Measurements from ENCODE around the gene MXRA8. TPM values are rescaled to one million over a fixed set of nuclear protein-coding genes. Genes with fewer than 3 reads are reported as not detected.

The MXRA8 gene
- polyA plus RNA-seq, 2 of the 4 experiments (the other 2 are of a cell fraction): 0.12 to 0.22 TPM

DNA sequence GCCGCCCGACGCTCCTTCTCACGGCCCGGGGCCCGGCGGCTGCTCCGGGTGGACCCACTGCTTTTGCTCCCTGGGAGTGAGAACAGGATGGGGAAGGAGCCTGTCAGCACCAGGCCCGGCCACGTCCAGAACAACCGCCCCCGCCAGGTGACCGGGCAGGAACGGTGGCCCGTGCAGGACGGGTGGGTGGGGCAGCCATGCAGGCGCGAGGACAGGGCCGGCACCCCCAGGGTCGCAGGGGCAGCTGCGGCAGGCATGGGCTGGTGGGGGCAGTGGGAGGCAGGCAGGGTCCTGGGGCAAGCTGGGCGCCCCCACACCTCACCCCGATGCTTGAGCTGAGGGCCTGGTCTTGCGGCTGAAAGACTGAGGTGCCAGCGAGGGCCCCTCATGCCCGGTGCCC lies 21.9 kb downstream of the MXRA8 start (continued):
- TF ChIP-seq, protein P1, sequence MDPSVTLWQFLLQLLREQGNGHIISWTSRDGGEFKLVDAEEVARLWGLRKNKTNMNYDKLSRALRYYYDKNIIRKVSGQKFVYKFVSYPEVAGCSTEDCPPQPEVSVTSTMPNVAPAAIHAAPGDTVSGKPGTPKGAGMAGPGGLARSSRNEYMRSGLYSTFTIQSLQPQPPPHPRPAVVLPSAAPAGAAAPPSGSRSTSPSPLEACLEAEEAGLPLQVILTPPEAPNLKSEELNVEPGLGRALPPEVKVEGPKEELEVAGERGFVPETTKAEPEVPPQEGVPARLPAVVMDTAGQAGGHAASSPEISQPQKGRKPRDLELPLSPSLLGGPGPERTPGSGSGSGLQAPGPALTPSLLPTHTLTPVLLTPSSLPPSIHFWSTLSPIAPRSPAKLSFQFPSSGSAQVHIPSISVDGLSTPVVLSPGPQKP (IDR thresholded peaks at IDR 0.05; ENCODE audit: low read depth, low read length): no peak
- no peak for TF ChIP-seq EHMT2 (IDR thresholded peaks at IDR 0.05; ENCODE audit: low read depth)
- TF ChIP-seq, protein P2, sequence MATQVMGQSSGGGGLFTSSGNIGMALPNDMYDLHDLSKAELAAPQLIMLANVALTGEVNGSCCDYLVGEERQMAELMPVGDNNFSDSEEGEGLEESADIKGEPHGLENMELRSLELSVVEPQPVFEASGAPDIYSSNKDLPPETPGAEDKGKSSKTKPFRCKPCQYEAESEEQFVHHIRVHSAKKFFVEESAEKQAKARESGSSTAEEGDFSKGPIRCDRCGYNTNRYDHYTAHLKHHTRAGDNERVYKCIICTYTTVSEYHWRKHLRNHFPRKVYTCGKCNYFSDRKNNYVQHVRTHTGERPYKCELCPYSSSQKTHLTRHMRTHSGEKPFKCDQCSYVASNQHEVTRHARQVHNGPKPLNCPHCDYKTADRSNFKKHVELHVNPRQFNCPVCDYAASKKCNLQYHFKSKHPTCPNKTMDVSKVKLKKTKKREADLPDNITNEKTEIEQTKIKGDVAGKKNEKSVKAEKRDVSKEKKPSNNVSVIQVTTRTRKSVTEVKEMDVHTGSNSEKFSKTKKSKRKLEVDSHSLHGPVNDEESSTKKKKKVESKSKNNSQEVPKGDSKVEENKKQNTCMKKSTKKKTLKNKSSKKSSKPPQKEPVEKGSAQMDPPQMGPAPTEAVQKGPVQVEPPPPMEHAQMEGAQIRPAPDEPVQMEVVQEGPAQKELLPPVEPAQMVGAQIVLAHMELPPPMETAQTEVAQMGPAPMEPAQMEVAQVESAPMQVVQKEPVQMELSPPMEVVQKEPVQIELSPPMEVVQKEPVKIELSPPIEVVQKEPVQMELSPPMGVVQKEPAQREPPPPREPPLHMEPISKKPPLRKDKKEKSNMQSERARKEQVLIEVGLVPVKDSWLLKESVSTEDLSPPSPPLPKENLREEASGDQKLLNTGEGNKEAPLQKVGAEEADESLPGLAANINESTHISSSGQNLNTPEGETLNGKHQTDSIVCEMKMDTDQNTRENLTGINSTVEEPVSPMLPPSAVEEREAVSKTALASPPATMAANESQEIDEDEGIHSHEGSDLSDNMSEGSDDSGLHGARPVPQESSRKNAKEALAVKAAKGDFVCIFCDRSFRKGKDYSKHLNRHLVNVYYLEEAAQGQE (IDR thresholded peaks at IDR 0.05): no peak
- no peak for TF ChIP-seq RFX5 (IDR thresholded peaks at IDR 0.05)

DNA sequence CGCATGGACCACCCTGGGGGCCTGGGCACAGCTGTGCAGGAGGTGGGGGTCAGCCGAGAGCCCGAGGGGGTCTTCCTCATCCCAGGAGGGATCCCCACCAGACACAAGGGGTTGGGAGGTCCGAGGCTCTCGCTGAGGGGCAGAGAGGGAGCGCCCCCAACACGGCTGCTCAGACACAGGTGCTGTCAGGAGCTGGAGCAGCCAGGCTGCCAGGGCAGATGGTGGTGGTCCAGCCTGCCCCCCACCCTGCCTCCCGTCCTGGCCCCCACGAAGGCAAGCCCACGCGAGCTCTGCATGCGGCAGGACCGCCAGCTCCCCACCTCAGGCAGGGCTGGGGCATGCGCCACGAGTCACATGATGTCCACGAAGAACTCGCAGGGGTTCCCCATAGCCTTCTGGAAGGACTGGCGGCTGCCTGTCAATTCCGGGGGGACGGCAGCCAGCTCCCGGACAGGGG lies 22.5 kb downstream of the MXRA8 start:
- TF ChIP-seq POLR2A (IDR thresholded peaks at IDR 0.05; ENCODE audit: low read length) (no peak), KDM1A (IDR thresholded peaks at IDR 0.05; ENCODE audit: low read depth) (no peak), SMC3 (IDR thresholded peaks at IDR 0.05) (no peak)
- TF ChIP-seq, protein P3, sequence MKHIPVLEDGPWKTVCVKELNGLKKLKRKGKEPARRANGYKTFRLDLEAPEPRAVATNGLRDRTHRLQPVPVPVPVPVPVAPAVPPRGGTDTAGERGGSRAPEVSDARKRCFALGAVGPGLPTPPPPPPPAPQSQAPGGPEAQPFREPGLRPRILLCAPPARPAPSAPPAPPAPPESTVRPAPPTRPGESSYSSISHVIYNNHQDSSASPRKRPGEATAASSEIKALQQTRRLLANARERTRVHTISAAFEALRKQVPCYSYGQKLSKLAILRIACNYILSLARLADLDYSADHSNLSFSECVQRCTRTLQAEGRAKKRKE (CRISPR knock-in tag; IDR thresholded peaks at IDR 0.05; ENCODE audit: low read depth): no peak
- TF ChIP-seq, protein P2 (IDR thresholded peaks at IDR 0.05): no peak

DNA sequence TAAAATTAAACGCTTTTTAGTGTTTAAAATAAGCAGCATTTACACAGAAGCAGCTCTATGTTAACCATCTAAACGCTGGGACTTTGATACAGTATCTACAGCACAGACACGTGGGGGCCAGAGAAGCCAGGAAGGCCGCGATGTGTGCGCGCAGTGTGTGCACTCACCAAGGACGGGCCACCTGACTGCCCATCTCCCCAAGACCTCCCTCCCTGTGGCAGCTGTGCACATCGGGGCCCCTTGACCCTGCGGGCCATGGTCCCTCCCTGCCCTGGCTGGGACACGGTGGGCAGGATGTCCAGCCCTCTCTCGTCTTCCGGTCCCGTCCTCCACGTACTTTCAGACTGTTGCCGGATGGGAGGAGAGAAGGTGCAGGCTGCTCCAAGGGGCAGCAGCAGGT lies 23.1 kb downstream of the MXRA8 start:
- no peaks in the 10 kb centered on the region for H3K9me3 ChIP-seq
- WGBS (ENCODE audit: missing lambda C conversion rate): 84% methylated on average over 15 of the region's 16 CpGs
- ATAC-seq: no peak
- DNase-seq (ENCODE audit: low read depth in 1 of 2, low spot score in 1 of 2): no peak
- peaks cover 12% of the 10 kb centered on the region; the same call in 2 of the 3 replicates for H3K4me1 ChIP-seq
- no peak overlapping the region for H3K27ac ChIP-seq
- no peak overlapping the region for H3K4me3 ChIP-seq
- ChIA-PET CTCF (interaction anchor here (1.1 to 2.8 kb wide), 6 partner anchors 10 to 169 kb away, joined by 3 to 22 read pairs (median 6); no protein-coding TSS in a partner anchor), POLR2A (no interaction called here)
- FAIRE-seq: no peak
- no peak overlapping the region for H3K4me2 ChIP-seq
- TF ChIP-seq, protein P3 (CRISPR knock-in tag; IDR thresholded peaks at IDR 0.05; ENCODE audit: low read depth): no peak
- TF ChIP-seq SMC3 (IDR thresholded peaks at IDR 0.05): no peak
- no peak for TF ChIP-seq JUN (IDR thresholded peaks at IDR 0.05)
- no peak for TF ChIP-seq ZNF302 (CRISPR knock-in tag; IDR thresholded peaks at IDR 0.05)
- TF ChIP-seq MYC (IDR thresholded peaks at IDR 0.05; ENCODE audit: borderline replicate concordance, low read length): no peak
- no peak for TF ChIP-seq MAFK (IDR thresholded peaks at IDR 0.05; ENCODE audit: partially characterized antibody)
- TF ChIP-seq CBX2 (IDR thresholded peaks at IDR 0.05; ENCODE audit: borderline replicate concordance, low read depth): no peak
- TF ChIP-seq ZSCAN20 (CRISPR knock-in tag; IDR thresholded peaks at IDR 0.05): no peak
- TF ChIP-seq EHMT2 (IDR thresholded peaks at IDR 0.05; ENCODE audit: low read depth): no peak
- no peak for TF ChIP-seq CHD2 (IDR thresholded peaks at IDR 0.05; ENCODE audit: low read length, partially characterized antibody)

More for the DNA sequence above, 22.5 kb downstream of the MXRA8 start:
- H3K4me3 ChIP-seq: no peak overlapping the region
- CTCF ChIA-PET: interaction anchor here (1.7 to 2.8 kb wide), 3 partner anchors 9 to 36 kb away, joined by 6 to 22 read pairs (median 6); no protein-coding TSS in a partner anchor
- peaks cover 8% of the 10 kb centered on the region; the same call in 2 of the 3 replicates for H3K4me1 ChIP-seq
- FAIRE-seq (no peak), ATAC-seq (no peak), DNase-seq (ENCODE audit: low read depth in 1 of 2, low spot score in 1 of 2) (no peak)
- no peak overlapping the region for H3K4me2 ChIP-seq
- WGBS (ENCODE audit: missing lambda C conversion rate): 89% methylated on average over 7 of the region's 21 CpGs
- POLR2A ChIA-PET: interaction anchor here (0.7 kb wide), 1 partner anchor 9 kb away, joined by 3 read pairs; no protein-coding TSS in a partner anchor
- no peak overlapping the region for H3K27ac ChIP-seq
- no peaks in the 10 kb centered on the region for H3K9me3 ChIP-seq
